ENCODE results near the gene GEN1.

The GEN1 gene

GRCh38 chr2:17814601-17815000 is 60.7 kb downstream of the GEN1 start:
- H3K9ac ChIP-seq (ENCODE audit: low read depth, low read length, poor library complexity): no peak overlapping the region
- no peak for DNase-seq (ENCODE audit: low spot score)
- no peak overlapping the region for H3K14ac ChIP-seq (ENCODE audit: low read length)
- no CpG with 5 or more reads among the region's 1 CpG for WGBS, 2 donors (ENCODE audit: extremely low coverage in 2 of 2, insufficient read length in 2 of 2, insufficient replicate concordance in 1 of 2)
- H2BK15ac ChIP-seq (ENCODE audit: low read length): no peak overlapping the region
- H3K27me3 ChIP-seq (ENCODE audit: control insufficient read depth in 3 of 3, insufficient read depth in 3 of 3, low read depth in 1 of 3, low read length in 3 of 3): peaks cover 0 to 2% (median 0%) of the 10 kb centered on the region in 3 experiments
- H2BK5ac ChIP-seq (ENCODE audit: low read length): no peak overlapping the region
- H2AFZ ChIP-seq (ENCODE audit: low read length): no peak overlapping the region
- no peak overlapping the region for H4K8ac ChIP-seq (ENCODE audit: low read depth, low read length)
- no peak overlapping the region for H2BK12ac ChIP-seq (ENCODE audit: low read length)
- H3K9me3 ChIP-seq (replicated peaks in 1 of 2; ENCODE audit: control insufficient read depth in 2 of 2, insufficient read depth in 1 of 2, low read depth in 1 of 2, low read length in 2 of 2): no peaks in the 10 kb centered on the region
- H3K79me1 ChIP-seq (ENCODE audit: low read depth, low read length): no peaks in the 10 kb centered on the region
- H3K4me1 ChIP-seq (ENCODE audit: control insufficient read depth in 2 of 2, insufficient read depth in 1 of 2, low read depth in 1 of 2, low read length in 2 of 2): peaks cover 5 to 18% of the 10 kb centered on the region in 2 donors
- H2AK5ac ChIP-seq (ENCODE audit: low read depth, low read length): no peak overlapping the region
- no peak overlapping the region for H3K27ac ChIP-seq (replicated peaks; ENCODE audit: low read length)
- no peaks in the 10 kb centered on the region for H3K36me3 ChIP-seq (replicated peaks in 1 of 2; ENCODE audit: control insufficient read depth in 2 of 2, insufficient read depth in 2 of 2, low read length in 2 of 2)
- H3K4me3 ChIP-seq (ENCODE audit: low read length in 2 of 2): no peak overlapping the region
- no peak overlapping the region for H3K4me2 ChIP-seq (ENCODE audit: insufficient read depth, low read length, poor library complexity, severe bottlenecking)
- no peak overlapping the region for H3K18ac ChIP-seq (ENCODE audit: low read length)
- H2BK120ac ChIP-seq (ENCODE audit: low read depth, low read length): no peak overlapping the region
- H3K4ac ChIP-seq (ENCODE audit: low read length): no peak overlapping the region
- no peak overlapping the region for H3K23ac ChIP-seq (ENCODE audit: low read depth, low read length, poor library complexity)
- H4K91ac ChIP-seq (ENCODE audit: low read depth, low read length, poor library complexity): no peak overlapping the region

- DNase-seq (ENCODE audit: low spot score): no peak
Observed at GRCh38 chr2:17815468-17816184, 61.7 kb downstream of the GEN1 start.

GRCh38 chr2:17816396-17817245 is 62.7 kb downstream of the GEN1 start, which contains the start of gene MSGN1:
MSGN1 (plus strand) TSS chr2:17816460; CDS start chr2:17816519, 59 bp downstream.
- Histone ChIP-seq H3K4ac (ENCODE audit: low read length) (no peak within 1 kb of the TSS), H2BK120ac (ENCODE audit: low read depth, low read length) (peak within 1 kb of the TSS; percentile 27), H3K79me1 (ENCODE audit: low read depth, low read length) (no peaks in the 10 kb centered on the region), H2BK12ac (ENCODE audit: low read length) (no peak within 1 kb of the TSS), H3K27me3 (ENCODE audit: control insufficient read depth in 3 of 3, insufficient read depth in 3 of 3, low read depth in 1 of 3, low read length in 3 of 3) (peaks cover 0 to 4% (median 0%) of the 10 kb centered on the region in 3 experiments), H3K23ac (ENCODE audit: low read depth, low read length, poor library complexity) (peak within 1 kb of the TSS; percentile 69), H3K18ac (ENCODE audit: low read length) (peak within 1 kb of the TSS; percentile 94), H2AFZ (ENCODE audit: low read length) (peak within 1 kb of the TSS; percentile 64), H3K27ac (replicated peaks; ENCODE audit: low read length) (peak within 1 kb of the TSS; percentile 45), H2BK5ac (ENCODE audit: low read length) (peak within 1 kb of the TSS; percentile 61), H4K91ac (ENCODE audit: low read depth, low read length, poor library complexity) (peak within 1 kb of the TSS; percentile 46), H3K4me1 (ENCODE audit: control insufficient read depth in 2 of 2, insufficient read depth in 1 of 2, low read depth in 1 of 2, low read length in 2 of 2) (peaks cover 5 to 19% of the 10 kb centered on the region in 2 donors), H3K14ac (ENCODE audit: low read length) (peak within 1 kb of the TSS; percentile 14), H3K4me2 (ENCODE audit: insufficient read depth, low read length, poor library complexity, severe bottlenecking) (no peak within 1 kb of the TSS), H3K9ac (ENCODE audit: low read depth, low read length, poor library complexity) (no peak within 1 kb of the TSS), H4K8ac (ENCODE audit: low read depth, low read length) (no peak within 1 kb of the TSS), H3K4me3 (ENCODE audit: low read length in 2 of 2) (no peak within 1 kb of the TSS), H2BK15ac (ENCODE audit: low read length) (peak within 1 kb of the TSS; percentile 95), H3K36me3 (replicated peaks in 1 of 2; ENCODE audit: control insufficient read depth in 2 of 2, insufficient read depth in 2 of 2, low read length in 2 of 2) (no peaks in the 10 kb centered on the region), H3K9me3 (replicated peaks in 1 of 2; ENCODE audit: control insufficient read depth in 2 of 2, insufficient read depth in 1 of 2, low read depth in 1 of 2, low read length in 2 of 2) (no peaks in the 10 kb centered on the region), H2AK5ac (ENCODE audit: low read depth, low read length) (peak within 1 kb of the TSS; percentile 44)
- no peak for DNase-seq (ENCODE audit: low spot score)
- no CpG with 5 or more reads among the region's 26 CpGs for WGBS, 2 donors (ENCODE audit: extremely low coverage in 2 of 2, insufficient read length in 2 of 2, insufficient replicate concordance in 1 of 2)

More at GRCh38 chr2:17815468-17816184, 61.7 kb downstream of the GEN1 start:
- H3K27ac ChIP-seq (replicated peaks; ENCODE audit: low read length): peak overlapping the region; percentile 45
- H3K9ac ChIP-seq (ENCODE audit: low read depth, low read length, poor library complexity): no peak overlapping the region
- H2BK120ac ChIP-seq (ENCODE audit: low read depth, low read length): peak overlapping the region; percentile 27
- peaks cover 5 to 18% of the 10 kb centered on the region in 2 donors for H3K4me1 ChIP-seq (ENCODE audit: control insufficient read depth in 2 of 2, insufficient read depth in 1 of 2, low read depth in 1 of 2, low read length in 2 of 2)
- H3K18ac ChIP-seq (ENCODE audit: low read length): peak overlapping the region; percentile 40
- H3K23ac ChIP-seq (ENCODE audit: low read depth, low read length, poor library complexity): no peak overlapping the region
- H2AK5ac ChIP-seq (ENCODE audit: low read depth, low read length): no peak overlapping the region
- no peak overlapping the region for H3K14ac ChIP-seq (ENCODE audit: low read length)
- no peak overlapping the region for H4K8ac ChIP-seq (ENCODE audit: low read depth, low read length)
- no peaks in the 10 kb centered on the region for H3K9me3 ChIP-seq (replicated peaks in 1 of 2; ENCODE audit: control insufficient read depth in 2 of 2, insufficient read depth in 1 of 2, low read depth in 1 of 2, low read length in 2 of 2)
- peaks cover 0 to 2% (median 0%) of the 10 kb centered on the region in 3 experiments for H3K27me3 ChIP-seq (ENCODE audit: control insufficient read depth in 3 of 3, insufficient read depth in 3 of 3, low read depth in 1 of 3, low read length in 3 of 3)
- H3K4ac ChIP-seq (ENCODE audit: low read length): no peak overlapping the region
- no peaks in the 10 kb centered on the region for H3K36me3 ChIP-seq (replicated peaks in 1 of 2; ENCODE audit: control insufficient read depth in 2 of 2, insufficient read depth in 2 of 2, low read length in 2 of 2)
- peak overlapping the region; percentile 64 for H2AFZ ChIP-seq (ENCODE audit: low read length)
- H3K79me1 ChIP-seq (ENCODE audit: low read depth, low read length): no peaks in the 10 kb centered on the region
- H4K91ac ChIP-seq (ENCODE audit: low read depth, low read length, poor library complexity): no peak overlapping the region
- no peak overlapping the region for H2BK15ac ChIP-seq (ENCODE audit: low read length)
- no CpG with 5 or more reads among the region's 8 CpGs for WGBS, 2 donors (ENCODE audit: extremely low coverage in 2 of 2, insufficient read length in 2 of 2, insufficient replicate concordance in 1 of 2)
- no peak overlapping the region for H3K4me3 ChIP-seq (ENCODE audit: low read length in 2 of 2)
- no peak overlapping the region for H3K4me2 ChIP-seq (ENCODE audit: insufficient read depth, low read length, poor library complexity, severe bottlenecking)
- H2BK12ac ChIP-seq (ENCODE audit: low read length): no peak overlapping the region
- no peak overlapping the region for H2BK5ac ChIP-seq (ENCODE audit: low read length)
